Panc1 (cell line): ENCODE measurements around the gene IRF2. TPM values are rescaled to one million over a fixed set of nuclear protein-coding genes. Genes with fewer than 3 reads are reported as not detected.

Source experiments
- ATAC-seq: fragments of 200-7000 bp; cut with Tn5 transposase; 2 replicates; pipeline ENCODE4 v1.9.1; 2020; ENCODE audit warnings: mild to moderate bottlenecking, moderate library complexity
- BruUV-seq: library from RNA; stranded (reverse); fragments of 400-500 nt; replicated peaks from 2 replicates; lab custom pipeline; 2021; lab: Mats Ljungman, UMichigan
- CTCF ChIA-PET: fragments of 300-600 bp; sonication (Branson Sonifier 250); formaldehyde crosslinking; loops from one replicate; lab custom pipeline; 2022; ENCODE audit warnings: antibody characterized with exemption; lab: Charles Lee
- POLR2A ChIA-PET: fragments of 300-600 bp; sonication (Branson Sonifier 250); formaldehyde crosslinking; loops from one replicate; lab custom pipeline; 2022; ENCODE audit warnings: antibody characterized with exemption; lab: Charles Lee
- DNase-seq: peaks from one replicate; pipeline ENCODE4 v3.0.0-alpha.2; 2010; ENCODE audit warnings: low read depth, low spot score
- H3K27ac ChIP-seq: 2 replicates; pipeline ENCODE4 v1.5.1; 2011; ENCODE audit warnings: mild to moderate bottlenecking, low read length, inconsistent platforms
- H3K27me3 ChIP-seq: fragments of 200-500 bp; sonication (Bioruptor generic); 2 replicates; pipeline ENCODE4 v1.6.0; 2014; ENCODE audit warnings: low read length, inconsistent platforms; ENCODE audit not compliant: control insufficient read depth, insufficient read depth
- H3K36me3 ChIP-seq: fragments of 200-500 bp; sonication (Bioruptor generic); 2 replicates; pipeline ENCODE4 v1.5.1; 2014; ENCODE audit warnings: inconsistent platforms, mild to moderate bottlenecking, low read length, moderate library complexity; ENCODE audit not compliant: control insufficient read depth, insufficient read depth
- H3K4me1 ChIP-seq: 2 replicates; pipeline ENCODE4 v1.5.1; 2011; ENCODE audit warnings: inconsistent platforms, mild to moderate bottlenecking, low read length, moderate library complexity; ENCODE audit not compliant: control insufficient read depth, insufficient read depth
- H3K4me3 ChIP-seq, 2 experiments: 2 replicates each; pipeline ENCODE4 v1.5.1; 2011 to 2012; ENCODE audit warnings: low read depth in 2 of 2, low read length in 2 of 2, mild to moderate bottlenecking in 2 of 2, inconsistent platforms in 1 of 2, moderate library complexity in 1 of 2
- H3K9me3 ChIP-seq: fragments of 200-500 bp; sonication (Bioruptor generic); 2 replicates; pipeline ENCODE4 v1.5.1; 2014; ENCODE audit warnings: low read depth, mild to moderate bottlenecking, inconsistent platforms, low read length, moderate library complexity; ENCODE audit not compliant: control insufficient read depth, insufficient read depth
- CTCF ChIP-seq: fragments of 450-650 bp; IDR thresholded peaks from 2 replicates; pipeline ENCODE4 v1.5.1; 2017; ENCODE audit warnings: mild to moderate bottlenecking
- POLR2AphosphoS5 ChIP-seq: IDR thresholded peaks from 2 replicates; pipeline ENCODE4 v1.6.1; 2012; ENCODE audit warnings: mild to moderate bottlenecking, low read depth, low read length, moderate library complexity
- REST ChIP-seq, 2 experiments: IDR thresholded peaks; 2 replicates each; pipeline ENCODE4 v1.6.1; 2011 to 2012; ENCODE audit warnings: low read depth in 2 of 2, control low read depth in 1 of 2, low read length in 1 of 2, mild to moderate bottlenecking in 1 of 2, moderate library complexity in 1 of 2; ENCODE audit not compliant: insufficient read depth in 1 of 2
- SIN3A ChIP-seq: IDR thresholded peaks from 2 replicates; pipeline ENCODE4 v1.6.1; 2012; ENCODE audit warnings: low read depth, mild to moderate bottlenecking, low read length, moderate library complexity, borderline replicate concordance; ENCODE audit not compliant: insufficient read depth
- TCF7L2 ChIP-seq: IDR thresholded peaks from 2 replicates; pipeline ENCODE4 v1.6.1; 2011; ENCODE audit warnings: mild to moderate bottlenecking, low read depth, low read length, inconsistent platforms
- in situ Hi-C: cut with HindIII; loops from 2 replicates; pipeline ENCODE4 v1.10.0; 2016; ENCODE audit warnings: low sequenced_read_pairs, low pct_unique_long_range_greater_than_20kb
- intact Hi-C: fragments of 100-400 bp; cut with micrococcal nuclease; formaldehyde crosslinking; loops from one replicate; pipeline ENCODE4 v1.10.0; 2022; ENCODE audit not compliant: unreplicated experiment
- total RNA-seq: library from RNA; stranded (reverse); gene quantifications from one replicate; pipeline ENCODE4 v1.2.1, GENCODE V29; 2021; ENCODE audit not compliant: unreplicated experiment

The IRF2 gene
- total RNA-seq, 1 experiment from 2014 or later, result 16.2 TPM

GRCh38 chr4:184421533-184422155 is 52.7 kb downstream of the IRF2 start:
- no TSS peak for BruUV-seq
- H3K4me3 ChIP-seq, result no peak overlapping the region
- in situ Hi-C loops, result no loop called here
- CTCF ChIA-PET, result no interaction called here
- ATAC-seq (no peak), DNase-seq (no peak)
- no peaks in the 10 kb centered on the region for H3K36me3 ChIP-seq
- H3K9me3 ChIP-seq, result no peaks in the 10 kb centered on the region; the same call in 1 of the 2 replicates
- TF ChIP-seq CTCF, result no peak
- TF ChIP-seq REST (IDR thresholded peaks at IDR 0.05; ENCODE audit: insufficient read depth in 1 of 2, low read depth in 2 of 2, low read length in 1 of 2), result no peak
- TF ChIP-seq TCF7L2, result no peak
- TF ChIP-seq POLR2AphosphoS5, result no peak
- no peak for TF ChIP-seq SIN3A
- H3K27me3 ChIP-seq, result no peaks in the 10 kb centered on the region
- intact Hi-C loops, result no loop called here
- H3K4me1 ChIP-seq, result peaks cover 12% of the 10 kb centered on the region
- no peak overlapping the region for H3K27ac ChIP-seq
- POLR2A ChIA-PET, result no interaction called here

GRCh38 chr4:184420881-184421416 is 53.4 kb downstream of the IRF2 start:
- intact Hi-C loops (no loop called here), in situ Hi-C loops (no loop called here)
- no TSS peak for BruUV-seq
- Histone ChIP-seq H3K4me3 (no peak overlapping the region), H3K4me1 (peaks cover 12% of the 10 kb centered on the region), H3K27me3 (no peaks in the 10 kb centered on the region), H3K27ac (no peak overlapping the region), H3K36me3 (no peaks in the 10 kb centered on the region), H3K9me3 (no peaks in the 10 kb centered on the region; the same call in 1 of the 2 replicates)
- ChIA-PET CTCF (no interaction called here), POLR2A (interaction anchor here (0.5 kb wide), 1 partner anchor 118 kb away, joined by 5 read pairs; no protein-coding TSS in a partner anchor)
- TF ChIP-seq REST (IDR thresholded peaks at IDR 0.05; ENCODE audit: insufficient read depth in 1 of 2, low read depth in 2 of 2, low read length in 1 of 2) (no peak), SIN3A (no peak), CTCF (no peak), POLR2AphosphoS5 (no peak), TCF7L2 (no peak)
- no peak for DNase-seq
- ATAC-seq, result no peak
